Measurements from ENCODE around the gene CRYBB1.

The CRYBB1 gene

DNA sequence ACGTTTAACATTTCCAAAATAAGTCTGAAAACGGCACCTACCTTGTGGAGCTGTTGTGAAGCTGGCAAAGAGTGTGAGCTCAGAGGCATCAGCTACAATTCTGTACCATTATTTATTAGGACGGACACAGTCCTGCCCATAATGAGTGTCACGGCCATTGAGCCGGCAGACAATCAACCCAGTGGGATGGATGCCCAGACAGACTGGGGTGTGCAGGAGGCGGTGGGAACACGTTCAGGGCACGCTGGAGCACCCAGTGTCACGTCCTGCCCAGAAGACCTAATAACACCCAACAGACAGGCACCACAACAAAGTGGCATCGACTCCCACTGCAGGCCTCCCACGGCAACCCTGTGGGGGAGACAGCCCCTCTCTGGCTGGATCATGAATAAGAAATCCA, 62.3 kb downstream of the CRYBB1 start:
- Mint-ChIP-seq H3K4me1 (ENCODE audit: low read depth) (peaks cover 5% of the 10 kb centered on the region), H3K4me3 (no peak overlapping the region), H3K27ac (no peak overlapping the region), H3K36me3 (ENCODE audit: low read depth) (no peaks in the 10 kb centered on the region), H3K27me3 (ENCODE audit: low read depth) (no peaks in the 10 kb centered on the region), H3K9me3 (no peaks in the 10 kb centered on the region)
- DNase-seq (ENCODE audit: low spot score) = no peak

DNA sequence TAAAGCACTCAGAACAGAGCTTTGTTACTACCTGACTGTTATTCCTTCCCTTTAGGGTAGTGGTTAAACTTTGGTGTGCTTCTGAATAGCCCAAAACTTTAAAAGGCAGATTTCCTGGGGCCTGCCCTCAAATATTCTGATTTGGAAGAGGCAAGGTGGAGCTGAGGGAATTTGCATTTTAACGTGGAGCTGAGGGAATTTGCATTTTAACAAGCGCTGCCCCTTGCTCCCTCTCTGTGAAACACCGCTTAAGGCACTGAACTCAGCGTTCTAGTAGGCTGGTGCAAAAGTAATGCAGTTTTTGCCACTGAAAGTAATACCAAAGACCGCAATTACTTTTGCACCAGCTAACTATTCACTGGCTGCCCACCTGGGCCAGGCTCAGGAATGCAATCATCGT, 62.9 kb downstream of the CRYBB1 start:
- Mint-ChIP-seq H3K4me3 (no peak overlapping the region), H3K36me3 (ENCODE audit: low read depth) (no peaks in the 10 kb centered on the region), H3K27ac (no peak overlapping the region), H3K9me3 (no peaks in the 10 kb centered on the region), H3K27me3 (ENCODE audit: low read depth) (no peaks in the 10 kb centered on the region), H3K4me1 (ENCODE audit: low read depth) (peaks cover 5% of the 10 kb centered on the region)
- no peak for DNase-seq (ENCODE audit: low spot score)

GRCh38 chr22:26553056-26553752, 64.6 kb downstream of the CRYBB1 start:
- Mint-ChIP-seq H3K27ac (no peak overlapping the region), H3K4me3 (no peak overlapping the region), H3K4me1 (ENCODE audit: low read depth) (peaks cover 5% of the 10 kb centered on the region), H3K36me3 (ENCODE audit: low read depth) (no peaks in the 10 kb centered on the region), H3K9me3 (no peaks in the 10 kb centered on the region), H3K27me3 (ENCODE audit: low read depth) (no peaks in the 10 kb centered on the region)
- no peak for DNase-seq (ENCODE audit: low spot score)

- H3K4me3 Mint-ChIP-seq = no peak overlapping the region
- H3K27me3 Mint-ChIP-seq (ENCODE audit: low read depth) = no peaks in the 10 kb centered on the region
- H3K9me3 Mint-ChIP-seq = no peaks in the 10 kb centered on the region
- H3K36me3 Mint-ChIP-seq (ENCODE audit: low read depth) = peaks cover under 1% of the 10 kb centered on the region
- H3K27ac Mint-ChIP-seq = no peak overlapping the region
- H3K4me1 Mint-ChIP-seq (ENCODE audit: low read depth) = peaks cover 6% of the 10 kb centered on the region
- DNase-seq (ENCODE audit: low spot score) = no peak
These were observed 65.4 kb downstream of the CRYBB1 start for GRCh38 chr22:26552466-26552865.

GRCh38 chr22:26551568-26551967, 66.3 kb downstream of the CRYBB1 start:
- Mint-ChIP-seq H3K36me3 (ENCODE audit: low read depth) (peaks cover 6% of the 10 kb centered on the region), H3K27me3 (ENCODE audit: low read depth) (no peaks in the 10 kb centered on the region), H3K9me3 (no peaks in the 10 kb centered on the region), H3K4me1 (ENCODE audit: low read depth) (peaks cover 12% of the 10 kb centered on the region), H3K4me3 (no peak overlapping the region), H3K27ac (no peak overlapping the region)
- no peak for DNase-seq (ENCODE audit: low spot score)

DNA sequence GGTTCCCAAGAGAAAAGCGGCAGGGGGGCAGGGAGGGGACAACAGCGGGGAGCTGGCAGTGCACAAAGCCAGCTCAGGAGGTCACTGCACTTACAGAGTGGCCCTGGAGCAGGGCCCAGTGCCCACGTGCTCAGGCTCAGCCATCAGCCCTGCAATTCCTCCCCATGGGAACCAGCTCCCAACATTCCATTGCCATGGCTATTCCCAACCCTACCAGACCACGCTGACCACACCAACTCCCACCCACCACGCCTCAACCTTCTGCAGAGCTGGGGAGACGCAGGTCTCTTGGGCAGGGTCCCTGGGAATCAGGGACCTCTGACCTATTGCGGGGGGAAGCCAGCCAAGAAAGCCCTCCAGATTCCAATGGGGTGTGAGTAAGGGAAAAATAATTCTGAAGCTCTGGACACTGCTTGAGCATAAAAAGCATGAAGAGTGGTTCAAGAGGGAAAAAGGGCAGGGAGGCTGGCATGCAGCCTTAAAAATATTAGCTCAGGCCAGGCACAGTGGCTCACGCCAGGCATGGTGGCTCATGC, 67.3 kb downstream of the CRYBB1 start:
- Mint-ChIP-seq H3K4me3 (no peak overlapping the region), H3K36me3 (ENCODE audit: low read depth) (peaks cover 8% of the 10 kb centered on the region), H3K9me3 (no peaks in the 10 kb centered on the region), H3K4me1 (ENCODE audit: low read depth) (peaks cover 13% of the 10 kb centered on the region), H3K27me3 (ENCODE audit: low read depth) (no peaks in the 10 kb centered on the region), H3K27ac (no peak overlapping the region)
- DNase-seq (ENCODE audit: low spot score) = no peak

GRCh38 chr22:26549902-26550497, 67.8 kb downstream of the CRYBB1 start:
- peaks cover 13% of the 10 kb centered on the region for H3K4me1 Mint-ChIP-seq (ENCODE audit: low read depth)
- no peak for DNase-seq (ENCODE audit: low spot score)
- H3K36me3 Mint-ChIP-seq (ENCODE audit: low read depth) = peaks cover 8% of the 10 kb centered on the region
- H3K9me3 Mint-ChIP-seq = no peaks in the 10 kb centered on the region
- H3K27ac Mint-ChIP-seq = no peak overlapping the region
- no peaks in the 10 kb centered on the region for H3K27me3 Mint-ChIP-seq (ENCODE audit: low read depth)
- no peak overlapping the region for H3K4me3 Mint-ChIP-seq
